GM06990 (cell line): ENCODE measurements around the gene POLN.

Source experiments
- DNase-seq: peaks from one replicate; pipeline ENCODE4 v3.0.0-alpha.2; 2011; ENCODE audit not compliant: insufficient read length; ENCODE audit errors: extremely low read depth
- H3K27me3 ChIP-seq: replicated peaks from 2 replicates; pipeline ENCODE4 v1.6.0; 2011; ENCODE audit warnings: low read length; ENCODE audit not compliant: control insufficient read depth, insufficient read depth
- H3K36me3 ChIP-seq: 2 replicates; pipeline ENCODE4 v1.5.1; 2011; ENCODE audit warnings: low read length; ENCODE audit not compliant: control insufficient read depth, insufficient read depth
- H3K4me3 ChIP-seq: replicated peaks from 2 replicates; pipeline ENCODE4 v1.5.1; 2011; ENCODE audit warnings: low read depth, mild to moderate bottlenecking, control low read depth, low read length
- CTCF ChIP-seq: IDR thresholded peaks from 2 replicates; pipeline ENCODE4 v1.5.1; 2011; ENCODE audit warnings: low read length, control low read depth, mild to moderate bottlenecking, inconsistent platforms; ENCODE audit not compliant: insufficient read depth, poor library complexity, severe bottlenecking

Gene POLN

GRCh38 chr4:2288051-2288541 is 46.2 kb upstream of the POLN start:
- no peaks in the 10 kb centered on the region for H3K36me3 ChIP-seq
- H3K4me3 ChIP-seq = no peak overlapping the region
- no peak for TF ChIP-seq CTCF
- no peaks in the 10 kb centered on the region; the same call in none of the 2 replicates for H3K27me3 ChIP-seq
- no peak for DNase-seq

- Histone ChIP-seq H3K36me3 (no peaks in the 10 kb centered on the region), H3K4me3 (no peak overlapping the region), H3K27me3 (no peaks in the 10 kb centered on the region; the same call in none of the 2 replicates)
- TF ChIP-seq CTCF = no peak
- no peak for DNase-seq
These were observed 45.6 kb upstream of the POLN start for GRCh38 chr4:2287594-2287915.

GRCh38 chr4:2286904-2287593 is 45.1 kb upstream of the POLN start:
- no peak for DNase-seq
- no peaks in the 10 kb centered on the region for H3K36me3 ChIP-seq
- H3K27me3 ChIP-seq = no peaks in the 10 kb centered on the region; the same call in 1 of the 2 replicates
- no peak for TF ChIP-seq CTCF
- no peak overlapping the region for H3K4me3 ChIP-seq

- DNase-seq = no peak
- no peak for TF ChIP-seq CTCF
- no peaks in the 10 kb centered on the region for H3K36me3 ChIP-seq
- H3K4me3 ChIP-seq = no peak overlapping the region
- H3K27me3 ChIP-seq = no peaks in the 10 kb centered on the region; the same call in 1 of the 2 replicates
These were observed 43.9 kb upstream of the POLN start for GRCh38 chr4:2285613-2286381.

- TF ChIP-seq CTCF = no peak
- Histone ChIP-seq H3K36me3 (no peaks in the 10 kb centered on the region), H3K4me3 (no peak overlapping the region), H3K27me3 (no peaks in the 10 kb centered on the region; the same call in 1 of the 2 replicates)
- no peak for DNase-seq
These were observed 43.2 kb upstream of the POLN start for GRCh38 chr4:2284934-2285612.
